SH-SY5Y (cell line): ENCODE data around the gene DPP6.

Experiments used
- GATA2 ChIP-seq: IDR thresholded peaks from 2 replicates; pipeline ENCODE4 v1.6.1; 2011; ENCODE audit warnings: mild to moderate bottlenecking, low read depth, low read length
- GATA3 ChIP-seq: IDR thresholded peaks from 2 replicates; pipeline ENCODE4 v1.6.1; 2011; ENCODE audit warnings: low read depth, mild to moderate bottlenecking, low read length, moderate library complexity

DNA sequence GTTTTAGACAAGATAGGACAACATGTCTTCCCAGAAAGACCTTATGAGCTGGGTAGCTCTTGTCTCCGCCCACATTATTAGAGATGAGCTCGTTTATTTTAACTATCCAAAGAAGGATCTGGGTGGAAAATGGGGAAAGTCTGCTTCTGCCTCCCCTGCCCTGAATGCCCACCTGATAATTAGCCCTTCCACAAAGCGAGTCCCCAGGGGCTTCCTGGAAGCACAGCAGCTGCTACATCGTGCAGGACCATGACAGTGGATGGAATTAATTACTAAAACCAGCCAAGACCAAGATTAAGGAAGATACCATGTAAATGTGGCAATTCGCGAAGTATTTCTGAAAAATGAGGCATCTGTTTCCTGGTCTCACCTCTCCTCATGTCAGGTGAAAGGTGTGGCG, 576.4 kb downstream of the DPP6 start:
- TF ChIP-seq GATA3 (no peak), GATA2 (no peak; the same call in 1 of the 2 replicates)
